Fibroblast of the conjunctiva (primary cell): ENCODE results near the gene ITGBL1.
A peak's percentile ranks its signal among the peaks of the same experiment; 100 is the strongest.
"Not testable (repeated sequence)": the region's sequence is repeated elsewhere in the genome, so short reads cannot be mapped to it uniquely, and the experiment has no call there.

Experiments used
- DNase-seq: peaks from one replicate; pipeline ENCODE4 v3.0.0-alpha.2; 2010; ENCODE audit warnings: low read depth

Gene ITGBL1

GRCh38 chr13:101512650-101513049, 60.2 kb downstream of the ITGBL1 start:
- no peak for DNase-seq

GRCh38 chr13:101514100-101514499, 61.6 kb downstream of the ITGBL1 start:
- DNase-seq, result no peak

- peak; percentile 65 for DNase-seq
Observed at GRCh38 chr13:101514695-101515275, 62.3 kb downstream of the ITGBL1 start.

- no peak for DNase-seq
Observed at GRCh38 chr13:101515504-101515903, 63.0 kb downstream of the ITGBL1 start.

- DNase-seq, result no peak
Observed at GRCh38 chr13:101516262-101516661, 63.8 kb downstream of the ITGBL1 start.

- DNase-seq, result no peak
Observed at GRCh38 chr13:101520672-101521071, 68.2 kb downstream of the ITGBL1 start.

- no peak for DNase-seq
Observed at GRCh38 chr13:101521371-101521770, 68.9 kb downstream of the ITGBL1 start.

GRCh38 chr13:101522607-101523006, 70.1 kb downstream of the ITGBL1 start:
- no peak for DNase-seq

- DNase-seq, result no peak
Observed at GRCh38 chr13:101523154-101524131, 71.0 kb downstream of the ITGBL1 start.

- no peak for DNase-seq
Observed at GRCh38 chr13:101527130-101527529, 74.7 kb downstream of the ITGBL1 start.

GRCh38 chr13:101529422-101529821, 76.9 kb downstream of the ITGBL1 start:
- peak; percentile 60 for DNase-seq

- DNase-seq, result no peak
Observed at GRCh38 chr13:101530293-101530692, 77.8 kb downstream of the ITGBL1 start.

GRCh38 chr13:101535192-101535746, 82.8 kb downstream of the ITGBL1 start:
- no peak for DNase-seq

GRCh38 chr13:101536079-101536478, 83.6 kb downstream of the ITGBL1 start:
- no peak for DNase-seq

GRCh38 chr13:101544544-101544943, 92.1 kb downstream of the ITGBL1 start:
- not testable (repeated sequence) for DNase-seq

- DNase-seq, result no peak
Observed at GRCh38 chr13:101544979-101545378, 92.5 kb downstream of the ITGBL1 start.

GRCh38 chr13:101545521-101545920, 93.0 kb downstream of the ITGBL1 start:
- no peak for DNase-seq

GRCh38 chr13:101552286-101552685, 99.8 kb downstream of the ITGBL1 start:
- DNase-seq, result no peak

GRCh38 chr13:101552786-101553185, 100.3 kb downstream of the ITGBL1 start:
- peak; percentile 31 for DNase-seq

GRCh38 chr13:101554420-101555125, 102.1 kb downstream of the ITGBL1 start:
- DNase-seq, result no peak

- DNase-seq, result no peak
Observed at GRCh38 chr13:101555610-101556009, 103.1 kb downstream of the ITGBL1 start.

- no peak for DNase-seq
Observed at GRCh38 chr13:101556676-101557123, 104.2 kb downstream of the ITGBL1 start.
